HL-60 (cell line): ENCODE results near the gene GPC3.

Experiments used
- DNase-seq, 2 experiments: peaks; one replicate each; pipeline ENCODE4 v3.0.0-alpha.2; 2010 to 2020; ENCODE audit warnings: low read depth in 1 of 2, low spot score in 1 of 2
- H3K27ac ChIP-seq: fragments of 250-450 bp; sonication (Bioruptor Pico); replicated peaks from 2 replicates; pipeline ENCODE4 v1.5.1; 2020; ENCODE audit warnings: mild to moderate bottlenecking, moderate library complexity
- H3K27me3 ChIP-seq: fragments of 250-450 bp; sonication (Bioruptor Pico); 2 replicates; pipeline ENCODE4 v1.5.1; 2021; ENCODE audit warnings: mild to moderate bottlenecking, moderate library complexity; ENCODE audit not compliant: insufficient read depth, poor library complexity, severe bottlenecking
- H3K4me3 ChIP-seq: replicated peaks from 2 replicates; pipeline ENCODE4 v1.5.1; 2011; ENCODE audit warnings: mild to moderate bottlenecking, control low read depth, low read length; ENCODE audit not compliant: insufficient read depth
- GABPA ChIP-seq: IDR thresholded peaks from 2 replicates; pipeline ENCODE4 v1.6.1; 2012; ENCODE audit warnings: low read depth
- POLR2AphosphoS5 ChIP-seq: IDR thresholded peaks from 2 replicates; pipeline ENCODE4 v1.6.1; 2012; ENCODE audit warnings: low read depth
- SPI1 ChIP-seq: IDR thresholded peaks from 2 replicates; pipeline ENCODE4 v1.6.1; 2012; ENCODE audit warnings: low read depth, mild to moderate bottlenecking, borderline replicate concordance
- TF ChIP-seq, protein P1 (sequence below): IDR thresholded peaks from 2 replicates; pipeline ENCODE4 v1.6.1; 2012; ENCODE audit warnings: low read depth; ENCODE audit not compliant: insufficient replicate concordance
- TF ChIP-seq, protein P2 (sequence below): IDR thresholded peaks from one replicate; pipeline ENCODE4 v1.5.1; 2011; ENCODE audit warnings: low read length, control low read depth, inconsistent platforms; ENCODE audit not compliant: insufficient read depth

The GPC3 gene

DNA sequence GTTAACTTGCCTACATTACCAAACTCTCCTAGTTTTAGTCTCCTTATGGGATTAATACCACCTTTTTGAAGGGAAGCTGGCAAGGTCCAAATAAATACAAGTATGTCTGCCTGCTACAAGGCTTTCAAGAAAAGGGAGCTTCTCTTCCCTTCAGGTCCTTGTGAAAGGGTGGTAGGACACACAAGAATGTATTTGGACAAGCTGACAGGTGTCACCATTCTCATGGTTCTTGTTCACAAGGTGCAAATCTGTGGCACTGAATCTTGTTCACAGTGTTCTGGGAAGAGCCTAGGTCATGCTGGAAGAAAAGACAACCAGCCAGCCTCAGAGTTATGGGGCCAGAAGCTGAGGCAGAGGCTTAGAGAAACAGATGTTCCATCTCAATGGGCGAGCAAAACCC is 41.9 kb downstream of the GPC3 start:
- H3K4me3 ChIP-seq = no peak overlapping the region
- DNase-seq = no peak
- TF ChIP-seq GABPA (no peak), POLR2AphosphoS5 (no peak), SPI1 (no peak)
- TF ChIP-seq, protein P1, sequence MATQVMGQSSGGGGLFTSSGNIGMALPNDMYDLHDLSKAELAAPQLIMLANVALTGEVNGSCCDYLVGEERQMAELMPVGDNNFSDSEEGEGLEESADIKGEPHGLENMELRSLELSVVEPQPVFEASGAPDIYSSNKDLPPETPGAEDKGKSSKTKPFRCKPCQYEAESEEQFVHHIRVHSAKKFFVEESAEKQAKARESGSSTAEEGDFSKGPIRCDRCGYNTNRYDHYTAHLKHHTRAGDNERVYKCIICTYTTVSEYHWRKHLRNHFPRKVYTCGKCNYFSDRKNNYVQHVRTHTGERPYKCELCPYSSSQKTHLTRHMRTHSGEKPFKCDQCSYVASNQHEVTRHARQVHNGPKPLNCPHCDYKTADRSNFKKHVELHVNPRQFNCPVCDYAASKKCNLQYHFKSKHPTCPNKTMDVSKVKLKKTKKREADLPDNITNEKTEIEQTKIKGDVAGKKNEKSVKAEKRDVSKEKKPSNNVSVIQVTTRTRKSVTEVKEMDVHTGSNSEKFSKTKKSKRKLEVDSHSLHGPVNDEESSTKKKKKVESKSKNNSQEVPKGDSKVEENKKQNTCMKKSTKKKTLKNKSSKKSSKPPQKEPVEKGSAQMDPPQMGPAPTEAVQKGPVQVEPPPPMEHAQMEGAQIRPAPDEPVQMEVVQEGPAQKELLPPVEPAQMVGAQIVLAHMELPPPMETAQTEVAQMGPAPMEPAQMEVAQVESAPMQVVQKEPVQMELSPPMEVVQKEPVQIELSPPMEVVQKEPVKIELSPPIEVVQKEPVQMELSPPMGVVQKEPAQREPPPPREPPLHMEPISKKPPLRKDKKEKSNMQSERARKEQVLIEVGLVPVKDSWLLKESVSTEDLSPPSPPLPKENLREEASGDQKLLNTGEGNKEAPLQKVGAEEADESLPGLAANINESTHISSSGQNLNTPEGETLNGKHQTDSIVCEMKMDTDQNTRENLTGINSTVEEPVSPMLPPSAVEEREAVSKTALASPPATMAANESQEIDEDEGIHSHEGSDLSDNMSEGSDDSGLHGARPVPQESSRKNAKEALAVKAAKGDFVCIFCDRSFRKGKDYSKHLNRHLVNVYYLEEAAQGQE = no peak
- TF ChIP-seq, protein P2, sequence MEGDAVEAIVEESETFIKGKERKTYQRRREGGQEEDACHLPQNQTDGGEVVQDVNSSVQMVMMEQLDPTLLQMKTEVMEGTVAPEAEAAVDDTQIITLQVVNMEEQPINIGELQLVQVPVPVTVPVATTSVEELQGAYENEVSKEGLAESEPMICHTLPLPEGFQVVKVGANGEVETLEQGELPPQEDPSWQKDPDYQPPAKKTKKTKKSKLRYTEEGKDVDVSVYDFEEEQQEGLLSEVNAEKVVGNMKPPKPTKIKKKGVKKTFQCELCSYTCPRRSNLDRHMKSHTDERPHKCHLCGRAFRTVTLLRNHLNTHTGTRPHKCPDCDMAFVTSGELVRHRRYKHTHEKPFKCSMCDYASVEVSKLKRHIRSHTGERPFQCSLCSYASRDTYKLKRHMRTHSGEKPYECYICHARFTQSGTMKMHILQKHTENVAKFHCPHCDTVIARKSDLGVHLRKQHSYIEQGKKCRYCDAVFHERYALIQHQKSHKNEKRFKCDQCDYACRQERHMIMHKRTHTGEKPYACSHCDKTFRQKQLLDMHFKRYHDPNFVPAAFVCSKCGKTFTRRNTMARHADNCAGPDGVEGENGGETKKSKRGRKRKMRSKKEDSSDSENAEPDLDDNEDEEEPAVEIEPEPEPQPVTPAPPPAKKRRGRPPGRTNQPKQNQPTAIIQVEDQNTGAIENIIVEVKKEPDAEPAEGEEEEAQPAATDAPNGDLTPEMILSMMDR = no peak
- no peaks in the 10 kb centered on the region for H3K27me3 ChIP-seq
- H3K27ac ChIP-seq = no peak overlapping the region

DNA sequence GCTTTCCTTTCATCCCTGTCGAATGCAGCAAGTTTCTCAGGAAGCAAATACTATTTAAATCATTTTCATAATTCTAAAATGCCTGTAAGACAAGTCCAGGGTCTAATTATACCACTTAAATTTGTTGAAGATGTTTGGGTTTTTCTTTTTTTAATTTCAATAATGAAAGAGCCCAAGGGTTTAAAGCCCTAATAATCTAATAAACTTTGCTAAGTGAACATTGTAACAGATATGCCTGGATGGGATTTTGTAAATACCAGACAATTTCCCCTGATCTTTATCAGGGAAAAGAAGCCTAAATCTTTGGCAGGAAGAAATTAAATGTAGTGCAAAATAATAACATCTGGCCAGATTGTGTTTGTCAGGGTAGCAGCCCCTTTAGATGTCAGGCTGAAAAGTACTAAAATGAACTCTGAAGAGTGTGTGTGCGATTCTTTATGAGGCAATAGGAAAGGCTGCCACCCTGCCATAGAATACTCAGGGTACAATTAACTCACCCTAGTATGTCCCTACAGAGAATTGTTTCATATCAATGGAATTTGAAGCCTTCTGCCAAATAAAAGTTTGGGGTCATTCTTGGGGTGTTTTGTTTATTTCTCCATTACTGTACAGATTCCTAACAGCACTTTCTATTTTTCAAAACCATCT is 45.6 kb downstream of the GPC3 start:
- Histone ChIP-seq H3K27me3 (no peaks in the 10 kb centered on the region), H3K4me3 (no peak overlapping the region), H3K27ac (no peak overlapping the region)
- TF ChIP-seq POLR2AphosphoS5 (no peak), SPI1 (no peak), GABPA (no peak)
- TF ChIP-seq, protein P1 = no peak
- TF ChIP-seq, protein P2 = no peak
- no peak for DNase-seq

DNA sequence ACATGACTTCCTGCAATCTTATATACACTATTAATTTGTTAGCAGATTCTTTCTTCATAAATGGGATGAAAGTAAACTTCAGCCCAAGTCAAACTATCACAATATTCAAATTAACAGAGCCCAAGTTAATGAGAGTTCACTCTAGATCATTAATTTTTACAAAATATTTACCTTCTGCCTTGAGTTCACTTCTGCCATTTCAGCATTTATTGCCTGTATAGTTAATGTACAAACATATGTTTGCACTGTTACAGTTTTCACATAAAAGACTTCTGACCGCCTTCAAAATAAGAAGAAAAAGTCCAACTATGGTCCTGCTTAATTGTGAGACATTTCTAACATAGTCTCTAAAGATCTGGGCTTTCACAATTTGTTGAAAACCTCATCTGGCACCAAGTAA is 46.9 kb downstream of the GPC3 start:
- no peak for TF ChIP-seq POLR2AphosphoS5
- TF ChIP-seq SPI1 = no peak
- TF ChIP-seq, protein P1 = no peak
- TF ChIP-seq GABPA = no peak
- TF ChIP-seq, protein P2 = no peak
- H3K27me3 ChIP-seq = no peaks in the 10 kb centered on the region
- no peak overlapping the region for H3K27ac ChIP-seq
- no peak overlapping the region for H3K4me3 ChIP-seq
- DNase-seq = no peak
